Measurements from ENCODE around the gene SUPT6H.
"Not testable (repeated sequence)": the region's sequence is repeated elsewhere in the genome, so short reads cannot be mapped to it uniquely, and the experiment has no call there.

Gene SUPT6H

DNA sequence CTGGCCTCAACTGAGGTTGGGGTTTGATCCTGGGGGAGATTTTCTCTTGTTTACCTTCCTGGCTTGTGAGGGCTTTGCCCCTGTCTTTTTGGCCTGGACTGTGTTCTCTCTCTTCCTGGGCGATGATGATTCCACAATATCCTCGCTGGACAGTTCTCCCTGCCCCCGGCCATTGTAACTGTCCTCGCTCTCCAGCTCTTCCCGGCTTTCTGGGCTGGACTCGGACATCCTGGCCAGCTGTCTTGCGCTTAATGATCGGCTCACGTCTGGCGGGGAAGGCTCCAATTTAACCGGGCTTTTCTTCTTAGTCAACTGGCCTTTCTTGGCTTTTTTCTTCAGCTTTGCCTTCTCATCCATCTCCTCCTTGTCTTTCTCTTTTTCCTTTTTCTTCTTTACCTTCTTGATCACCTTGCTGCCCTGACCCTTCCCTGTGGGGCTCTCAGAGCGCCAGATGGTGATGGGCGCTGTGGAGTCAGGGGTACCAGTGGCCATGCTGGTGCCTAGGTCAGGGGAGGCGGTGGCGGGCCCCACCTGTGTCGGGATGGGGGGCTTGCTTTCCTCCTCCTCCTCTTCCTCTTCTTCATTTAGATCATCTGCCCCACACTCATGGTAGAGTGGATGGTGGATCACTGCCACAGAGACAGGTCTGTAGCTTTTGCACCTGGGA, 41.7 kb downstream of the SUPT6H start:
- no peak for DNase-seq

DNA sequence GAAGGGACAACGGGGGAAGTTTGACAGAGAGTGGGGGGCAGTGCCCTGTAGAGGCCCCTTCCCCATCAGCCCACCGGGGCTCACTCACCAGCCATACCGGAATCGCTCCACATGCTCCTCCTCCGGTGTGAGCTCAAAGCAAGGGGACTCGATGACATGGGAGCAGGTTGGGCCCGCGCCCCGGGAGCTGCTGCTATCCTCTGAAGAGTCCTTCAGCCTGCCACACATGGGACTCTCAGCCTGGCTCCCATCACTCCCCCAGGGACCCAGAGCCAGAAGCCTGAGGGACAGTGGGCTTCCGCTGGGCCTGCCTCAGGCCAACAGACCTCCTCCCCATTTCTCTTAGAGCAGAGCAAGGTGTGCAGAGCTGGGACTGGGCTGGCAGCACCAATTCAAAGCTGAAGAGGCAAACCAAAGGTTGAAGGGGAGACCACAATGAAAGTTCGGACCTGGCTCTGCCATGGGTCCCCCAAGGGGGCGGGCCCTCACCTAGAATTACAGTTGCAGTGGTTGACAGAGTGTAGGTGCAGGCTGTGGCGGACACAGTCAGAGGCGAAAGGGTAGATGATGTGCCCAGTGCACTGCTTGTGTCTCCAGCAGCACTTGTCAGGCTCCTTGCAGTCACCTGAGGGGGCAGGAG, 42.3 kb downstream of the SUPT6H start:
- DNase-seq: no peak

DNA sequence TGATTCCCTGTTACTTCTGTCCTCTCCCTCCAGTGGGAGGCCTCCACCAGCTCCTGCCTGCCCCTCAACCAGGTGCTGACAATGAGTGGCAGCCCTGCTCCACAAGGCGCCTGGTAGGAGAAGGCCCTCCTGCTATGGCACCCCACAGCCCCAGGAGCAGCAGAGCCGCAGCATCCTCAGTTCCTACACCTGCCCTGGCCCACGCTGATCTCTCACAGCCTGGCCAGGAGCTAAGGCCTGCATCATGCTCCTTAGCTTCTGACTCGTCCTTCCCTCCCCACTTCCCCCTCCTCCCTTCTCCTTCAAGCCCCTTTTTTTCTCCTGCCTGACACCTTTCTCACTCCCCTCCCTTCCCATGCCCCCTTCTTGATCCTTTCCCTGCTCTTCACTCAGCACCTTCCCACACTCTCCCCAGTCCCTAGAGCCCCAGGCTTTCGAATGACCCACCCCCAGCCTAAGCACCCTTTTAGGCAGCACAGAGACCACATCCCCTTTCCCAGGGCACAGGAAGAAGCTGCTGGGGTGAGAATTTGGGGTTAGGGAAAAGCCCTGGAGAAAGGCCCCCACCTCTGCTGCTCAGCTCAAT, 43.2 kb downstream of the SUPT6H start:
- DNase-seq: no peak

DNA sequence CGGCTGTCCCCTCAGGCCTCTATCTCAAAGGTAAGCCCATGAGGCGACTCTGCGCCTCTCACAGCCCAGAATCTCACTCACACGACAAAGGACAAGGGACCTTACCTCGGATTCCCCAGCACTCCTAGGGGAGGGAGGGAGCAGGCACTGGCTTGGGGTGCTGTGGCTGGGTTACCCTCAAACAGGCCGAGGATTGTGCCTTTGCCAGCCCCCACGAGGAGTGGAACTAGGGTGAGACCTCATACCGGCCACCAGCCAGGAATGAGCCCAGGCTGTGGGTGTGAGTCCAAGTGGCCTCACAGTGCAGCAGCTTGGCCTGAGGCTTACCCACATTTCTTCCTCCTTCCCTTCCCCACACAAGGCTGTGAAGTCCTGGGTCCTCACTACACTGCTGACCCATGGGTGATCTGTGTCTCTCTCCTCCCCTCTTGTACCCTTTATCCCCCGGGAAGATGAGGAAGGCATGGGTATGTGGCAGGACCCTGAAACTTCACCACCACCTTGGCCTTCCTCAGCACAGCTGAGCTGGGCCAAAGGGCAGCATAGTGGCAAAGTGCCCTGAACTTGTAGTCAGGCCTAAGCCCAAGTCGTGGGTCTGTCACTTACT, 43.8 kb downstream of the SUPT6H start:
- DNase-seq: no peak

DNA sequence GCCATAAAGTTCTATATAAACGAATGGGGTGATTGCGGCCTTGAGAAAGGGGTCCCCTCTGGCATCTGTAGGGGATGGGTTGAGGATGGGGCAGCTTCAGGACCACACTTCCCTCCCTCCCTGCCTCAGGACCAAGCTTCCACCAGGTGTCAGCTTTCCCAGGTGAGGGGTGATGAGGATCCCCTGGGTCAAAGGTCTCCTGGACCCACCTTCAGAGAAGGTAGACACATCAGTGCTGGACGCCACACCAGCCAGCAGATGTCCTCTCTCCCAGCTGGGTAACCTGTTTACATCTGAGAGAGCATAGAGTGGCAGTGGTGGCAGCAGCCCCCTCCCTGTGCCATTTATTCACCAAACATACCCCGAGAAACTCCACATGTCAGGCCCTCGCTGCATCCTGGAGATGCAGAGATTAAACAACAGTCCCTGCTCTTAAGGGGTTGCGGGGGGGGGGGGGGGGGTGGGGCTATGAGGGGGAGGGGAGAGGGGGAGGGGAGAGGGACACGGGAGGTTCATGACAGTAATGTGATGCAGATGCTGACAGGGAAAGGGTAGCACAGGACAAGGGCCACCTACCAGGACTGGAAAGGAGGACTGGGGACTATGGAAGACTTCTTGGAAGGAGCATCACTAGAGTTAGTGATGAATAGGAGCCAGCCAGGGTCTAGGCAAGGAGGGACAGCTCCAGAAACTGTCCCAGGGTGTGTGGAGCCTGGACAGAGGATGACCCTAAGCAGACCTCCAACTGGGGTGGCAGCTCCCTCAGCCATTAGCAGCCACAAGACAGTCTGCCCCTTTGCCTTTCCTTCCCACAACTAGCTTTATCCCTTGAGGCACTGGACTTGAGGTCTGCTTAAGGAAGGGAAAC, 44.7 kb downstream of the SUPT6H start:
- DNase-seq: no peak

DNA sequence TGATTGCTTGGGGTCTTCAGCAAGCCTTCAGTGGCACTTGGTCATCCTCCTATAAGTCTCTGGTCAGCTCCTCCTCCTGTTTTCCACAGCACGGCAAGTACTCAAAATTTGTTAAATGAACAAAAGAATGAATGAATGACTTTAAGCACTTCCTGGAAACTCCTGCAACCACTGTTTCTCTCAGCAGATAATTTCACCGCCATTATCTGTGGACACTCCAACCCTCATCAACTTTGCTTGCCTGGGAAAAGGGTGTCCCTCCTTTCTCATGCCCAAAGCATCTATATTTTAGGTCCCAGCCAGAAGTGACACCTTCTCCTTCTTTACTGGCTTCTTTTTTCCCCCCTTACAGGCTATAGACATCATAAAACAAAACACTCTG, 45.3 kb downstream of the SUPT6H start:
- DNase-seq: no peak

DNA sequence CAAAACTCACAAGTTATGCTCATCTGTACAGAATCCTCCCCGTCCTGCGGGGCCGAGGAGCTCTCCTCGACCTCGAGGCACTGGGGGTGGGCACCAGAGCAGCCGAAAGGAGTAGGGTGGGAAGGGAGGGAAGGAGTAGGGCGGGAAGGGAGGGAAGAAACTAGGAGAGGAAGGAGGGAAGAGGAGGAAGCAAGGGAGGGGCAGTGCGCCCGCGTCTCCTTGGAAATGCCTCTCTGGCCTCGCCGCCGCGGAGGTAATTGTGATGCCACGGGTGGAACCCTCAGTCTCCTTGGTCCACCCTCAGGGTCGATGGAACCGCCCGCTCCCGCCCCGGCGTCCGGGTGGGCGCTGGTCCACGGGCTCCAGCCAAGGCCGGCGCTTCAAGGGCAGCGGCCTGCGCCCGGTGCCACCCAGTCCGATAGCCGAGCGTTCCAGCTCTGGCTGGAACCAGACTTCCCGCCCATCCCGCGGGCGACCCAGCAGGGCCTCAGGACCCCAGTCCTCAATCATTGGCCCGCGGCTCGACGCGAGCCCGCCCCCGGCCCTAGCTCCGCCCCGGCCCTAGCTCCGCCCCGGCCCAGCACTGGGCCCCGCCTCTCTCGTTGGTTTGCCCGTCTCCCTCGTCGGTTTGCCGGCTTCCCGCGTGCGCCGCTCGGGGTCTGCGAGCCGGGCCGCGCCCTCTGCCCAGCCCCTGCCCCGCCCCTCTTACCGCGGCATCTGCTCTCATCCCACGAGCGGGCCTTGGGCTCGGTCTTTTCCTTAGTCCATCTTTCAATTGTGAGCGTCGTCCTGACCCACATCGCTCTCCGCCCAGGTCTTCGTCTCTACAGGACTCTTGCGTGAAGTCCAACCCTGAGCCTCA, 49.1 kb downstream of the SUPT6H start:
- DNase-seq: peak; percentile 89

DNA sequence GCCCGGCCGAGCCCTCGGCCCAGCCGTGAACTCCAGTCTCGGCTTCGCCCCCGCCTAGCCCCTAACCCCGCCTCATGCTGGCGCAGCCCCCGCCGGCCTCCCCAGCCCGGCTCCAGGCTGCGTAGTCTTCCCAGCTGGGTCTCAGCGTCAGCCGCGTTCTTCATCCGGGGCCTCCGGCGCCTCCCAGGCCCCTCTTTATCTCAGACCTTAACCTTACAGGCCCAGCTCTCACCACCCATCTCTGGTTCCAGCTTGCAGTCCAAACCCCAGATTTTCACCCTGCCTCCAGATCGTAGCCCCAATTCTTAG, 49.7 kb downstream of the SUPT6H start, which contains the start of gene PROCA1:
TSS of gene PROCA1 (minus strand) at position 166 of the 309 bp plus-strand sequence. CDS start 228 bp downstream, outside the sequence.
- peak; percentile 45 for DNase-seq

DNA sequence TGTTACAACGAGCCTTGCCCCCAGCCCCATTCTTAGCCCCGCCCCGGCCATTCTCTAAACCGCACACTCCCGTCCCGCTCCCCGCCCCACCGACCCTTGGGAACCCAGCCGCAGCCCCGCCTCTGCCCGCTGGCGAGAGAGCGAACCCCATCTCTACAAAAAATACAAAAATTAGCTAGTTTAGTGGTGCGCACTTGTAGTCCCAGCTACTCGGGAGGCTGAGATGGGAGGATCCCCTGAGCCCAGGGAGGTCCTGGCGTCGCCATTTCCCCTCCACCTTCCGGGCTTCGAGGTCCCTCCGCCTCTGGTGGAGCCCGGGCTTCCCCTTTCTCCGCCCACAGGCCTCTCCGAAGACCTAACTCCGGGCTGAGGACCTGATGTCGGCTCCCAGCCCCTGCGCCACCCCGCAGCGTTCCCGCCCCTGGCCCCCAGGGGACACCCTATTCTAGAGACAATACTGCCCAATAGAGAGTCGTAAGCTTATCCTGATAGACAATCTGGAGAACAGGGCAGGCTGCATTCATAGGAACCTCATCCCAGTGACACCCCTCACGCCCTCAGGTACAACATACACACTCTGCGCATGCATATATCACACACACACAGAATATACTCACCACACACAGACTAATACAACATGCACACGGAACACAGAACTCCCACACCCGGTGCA, 50.2 kb downstream of the SUPT6H start:
- peak; percentile 68 for DNase-seq

DNA sequence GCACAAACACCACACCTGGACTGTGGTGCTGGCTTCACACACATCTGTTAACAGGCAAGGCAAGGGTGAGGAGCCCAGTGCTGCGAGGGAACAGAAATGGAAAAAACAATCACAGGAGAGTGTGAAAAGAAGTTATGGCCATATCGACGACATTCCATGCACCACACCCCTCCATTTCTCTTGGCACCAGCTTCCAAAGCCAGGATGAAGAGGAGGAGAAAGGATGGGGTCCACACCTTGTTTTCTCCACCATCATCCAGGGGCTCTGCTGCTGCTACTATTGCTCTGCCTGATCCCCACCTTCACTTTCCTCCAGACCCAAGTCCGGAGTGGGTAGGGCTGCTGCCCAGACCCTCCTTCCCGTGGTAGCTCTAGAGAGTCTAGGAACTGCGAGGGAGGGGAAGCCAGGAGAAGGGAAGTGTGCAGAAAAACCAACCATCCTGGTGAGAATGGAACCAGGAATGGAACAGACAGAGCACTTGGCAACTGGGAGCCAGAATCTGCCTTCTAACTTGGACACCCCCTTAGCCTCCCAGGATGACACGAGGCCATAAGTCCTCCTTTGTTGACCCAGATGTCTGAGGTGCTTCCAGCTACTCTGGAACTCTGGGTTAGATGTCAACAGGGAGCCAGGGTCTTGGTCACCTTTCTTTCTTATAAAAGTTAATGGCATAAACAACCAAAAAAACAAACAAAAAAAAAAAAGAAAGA, 50.9 kb downstream of the SUPT6H start:
- no peak for DNase-seq

DNA sequence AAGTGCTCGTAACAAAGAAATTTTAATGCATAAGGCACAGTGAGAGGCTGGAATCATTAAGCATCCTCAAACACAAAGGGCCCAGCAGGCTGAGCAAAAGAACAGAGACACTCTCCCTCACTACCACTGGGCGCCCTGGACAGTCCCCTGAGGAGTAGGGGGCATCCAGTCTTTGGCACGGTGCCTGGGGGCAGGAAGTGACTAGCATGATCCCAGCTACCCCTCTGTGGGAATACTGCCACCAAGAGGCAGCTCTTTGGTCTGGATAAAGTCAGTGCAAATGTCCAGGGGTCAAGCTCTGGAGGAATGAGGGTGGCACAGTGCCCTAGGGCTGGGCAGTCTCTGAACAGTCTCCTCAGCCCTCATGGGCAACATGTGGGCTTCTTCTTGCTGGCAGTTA, 52.3 kb downstream of the SUPT6H start:
- no peak for DNase-seq

DNA sequence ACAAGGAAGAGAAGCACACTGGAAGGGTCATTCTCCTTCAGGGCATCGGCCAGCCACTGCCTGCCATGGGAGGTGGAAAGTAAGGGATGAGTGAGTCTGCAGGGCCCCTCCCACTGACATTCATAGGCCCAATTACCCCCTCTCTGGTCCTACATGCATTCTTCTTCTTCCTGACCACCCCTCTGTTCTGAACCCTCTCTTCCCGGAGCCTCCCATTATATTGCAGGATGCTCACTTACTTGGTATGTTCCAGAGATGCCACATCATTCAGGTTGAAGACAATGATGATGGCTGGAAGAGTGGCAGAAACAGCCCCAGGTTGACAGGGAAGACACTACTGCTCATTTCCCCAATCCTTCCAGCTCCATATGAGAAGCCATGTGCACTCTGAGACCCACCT, 53.2 kb downstream of the SUPT6H start:
- DNase-seq: no peak

DNA sequence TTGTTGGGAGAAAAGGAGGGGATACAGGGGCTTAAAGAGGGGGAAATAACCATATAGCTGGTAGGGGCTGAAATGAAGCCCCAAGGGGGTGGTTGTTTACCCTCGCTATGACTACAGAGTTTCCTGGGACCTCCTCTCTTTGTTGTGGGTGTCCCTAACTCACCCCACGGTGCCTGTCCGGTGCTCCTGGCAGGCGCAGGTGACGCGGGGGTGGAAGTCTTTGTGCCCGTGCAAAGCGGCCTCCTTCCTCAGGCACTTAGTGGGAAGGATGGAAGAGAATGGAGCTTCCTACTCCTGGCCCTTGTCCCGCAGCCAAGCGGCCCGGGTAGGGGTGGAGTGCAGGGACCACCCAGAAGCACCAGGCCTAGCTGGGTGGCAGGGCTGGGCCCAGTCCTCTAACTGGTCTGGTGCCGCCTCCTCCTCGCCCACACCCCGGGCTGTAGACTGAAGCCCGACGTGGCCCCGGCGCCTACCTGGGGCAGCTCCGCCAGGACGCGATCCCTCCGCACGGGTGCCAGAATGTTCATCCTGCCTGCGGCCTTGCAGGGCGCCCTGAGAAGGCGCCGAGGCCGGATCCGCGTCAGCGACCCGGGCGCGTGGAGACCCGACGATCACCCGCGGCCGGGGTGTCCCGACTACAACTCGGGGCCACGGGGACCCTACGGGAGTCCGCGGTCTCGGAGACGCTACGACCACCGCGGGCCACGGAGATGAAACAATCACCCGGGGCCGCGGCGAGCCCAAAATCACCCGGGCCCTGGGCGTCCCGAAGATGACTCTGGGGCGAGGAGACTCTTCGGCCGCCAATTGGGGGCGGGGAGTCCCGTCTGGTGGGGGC, 55.0 kb downstream of the SUPT6H start:
- no peak for DNase-seq

DNA sequence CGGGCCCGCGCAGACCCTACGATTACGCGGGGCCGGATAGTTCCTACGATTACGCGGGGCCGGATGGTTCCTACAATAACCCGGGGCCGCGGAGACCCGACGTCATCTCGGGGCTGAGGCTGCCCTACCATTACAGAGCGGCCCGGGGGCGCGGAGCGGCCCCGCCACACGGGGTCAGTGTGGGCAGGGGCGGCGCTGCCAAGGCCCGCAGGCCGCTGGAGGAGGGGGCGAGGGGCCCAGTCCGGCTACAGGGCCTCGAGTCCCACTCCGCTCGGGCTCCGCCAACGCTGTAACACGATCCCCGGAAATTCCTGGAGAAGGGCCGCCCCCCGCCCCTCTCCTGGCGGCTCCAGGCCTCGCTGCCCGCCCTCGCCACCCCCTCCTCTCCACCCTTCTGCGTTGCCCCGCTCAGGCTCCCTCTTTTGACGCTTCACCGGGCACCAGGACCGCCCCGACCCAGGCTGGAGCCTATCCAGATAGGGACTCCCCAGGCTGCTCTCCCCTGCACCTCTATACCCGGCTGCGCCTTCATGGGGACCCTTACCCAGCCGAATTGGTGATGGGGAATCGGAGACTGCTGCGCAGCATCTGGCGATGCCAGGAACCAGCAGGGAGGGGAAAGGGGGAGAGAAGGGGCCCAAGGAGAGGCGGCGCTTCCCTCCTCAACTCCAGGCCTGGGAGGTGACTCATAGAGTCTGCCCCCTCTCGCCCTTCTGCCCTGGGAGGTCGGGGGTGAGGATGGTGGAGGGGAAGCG, 55.8 kb downstream of the SUPT6H start, which contains the start of gene RAB34:
TSS of gene RAB34 (minus strand) at position 291 of the 755 bp plus-strand sequence. CDS start 602 bp downstream, outside the sequence.
- DNase-seq: peak; percentile 25

DNA sequence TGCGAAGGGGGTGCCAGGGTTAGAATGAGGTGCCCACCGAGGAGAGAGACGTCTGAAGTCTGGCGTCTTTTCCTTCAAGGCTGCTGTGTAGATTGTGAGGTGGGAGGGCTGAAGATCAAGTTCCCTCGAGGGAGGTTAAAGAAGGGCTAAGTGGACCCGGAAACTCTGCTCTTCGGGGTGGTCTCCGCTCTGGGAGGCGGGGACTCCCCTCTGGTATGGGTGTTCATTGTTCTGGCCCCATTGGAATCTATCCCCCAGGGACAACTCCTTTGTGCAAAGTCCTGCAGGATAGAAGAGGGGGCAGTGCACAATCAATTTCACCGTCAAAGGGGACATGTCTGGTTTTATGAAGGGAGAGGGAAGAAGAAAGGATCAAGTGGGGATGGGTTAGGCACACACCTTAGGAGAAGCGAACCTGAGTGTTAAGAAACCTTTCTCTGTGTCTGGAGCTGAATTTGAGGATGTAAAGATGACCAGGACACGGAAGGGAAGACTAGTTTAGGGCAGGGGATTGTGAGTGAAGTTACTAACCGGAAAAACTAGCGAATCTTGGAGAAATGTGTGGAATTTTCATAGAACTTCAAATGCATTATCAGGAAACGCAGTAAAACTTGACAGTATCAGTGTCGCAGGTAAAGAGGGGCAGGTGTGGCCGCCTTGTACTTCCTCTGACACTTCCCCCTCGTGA, 56.5 kb downstream of the SUPT6H start:
- DNase-seq: no peak

DNA sequence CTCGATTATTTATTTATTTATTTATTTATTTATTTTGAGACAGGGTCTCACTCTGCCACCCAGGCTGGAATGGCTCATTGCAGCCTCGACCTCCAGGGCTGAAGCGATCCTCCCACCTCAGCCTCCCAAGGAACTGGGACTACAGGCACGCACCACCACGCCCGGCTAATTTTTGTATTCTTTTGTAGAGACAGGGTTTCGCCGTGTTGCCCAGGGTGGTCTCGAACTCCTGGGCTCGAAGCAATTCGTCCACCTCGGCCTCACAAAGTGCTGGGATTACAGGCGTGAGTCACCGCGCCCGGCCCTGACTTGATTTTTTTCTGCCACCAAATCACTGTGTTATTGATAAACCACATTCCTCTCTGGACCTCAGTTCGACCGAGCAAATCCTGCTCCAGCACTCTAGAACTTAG, 57.0 kb downstream of the SUPT6H start:
- no peak for DNase-seq

DNA sequence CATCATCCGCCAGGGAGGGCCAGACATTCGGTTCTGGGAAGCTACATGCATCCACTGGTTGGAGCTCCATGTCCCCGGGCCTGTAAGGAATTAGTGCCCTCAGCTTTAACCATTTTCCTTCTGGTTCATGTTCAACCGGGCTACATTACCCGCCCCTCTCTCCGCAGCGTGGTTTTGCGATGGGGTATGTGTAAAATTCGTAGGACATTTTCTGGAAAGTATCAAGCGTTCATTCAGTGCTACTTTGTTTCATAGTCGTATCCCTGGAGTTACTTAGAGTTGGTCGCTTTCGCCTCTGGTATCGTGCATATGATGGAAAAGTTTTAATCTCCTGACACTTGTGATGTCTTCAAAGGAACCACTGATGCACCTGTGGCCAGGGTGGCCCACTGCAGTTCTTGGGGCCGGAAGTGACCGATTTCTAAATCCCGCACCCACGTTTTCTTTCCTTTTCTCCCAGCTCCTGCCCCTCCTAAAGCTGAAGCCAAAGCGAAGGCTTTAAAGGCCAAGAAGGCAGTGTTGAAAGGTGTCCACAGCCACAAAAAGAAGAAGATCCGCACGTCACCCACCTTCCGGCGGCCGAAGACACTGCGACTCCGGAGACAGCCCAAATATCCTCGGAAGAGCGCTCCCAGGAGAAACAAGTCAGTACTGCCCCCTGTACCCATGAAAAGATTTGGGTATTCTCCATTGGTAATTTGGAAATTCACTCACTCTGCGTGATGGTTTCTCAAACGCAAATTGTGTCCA, 58.4 kb downstream of the SUPT6H start:
- DNase-seq: peak; percentile 52

DNA sequence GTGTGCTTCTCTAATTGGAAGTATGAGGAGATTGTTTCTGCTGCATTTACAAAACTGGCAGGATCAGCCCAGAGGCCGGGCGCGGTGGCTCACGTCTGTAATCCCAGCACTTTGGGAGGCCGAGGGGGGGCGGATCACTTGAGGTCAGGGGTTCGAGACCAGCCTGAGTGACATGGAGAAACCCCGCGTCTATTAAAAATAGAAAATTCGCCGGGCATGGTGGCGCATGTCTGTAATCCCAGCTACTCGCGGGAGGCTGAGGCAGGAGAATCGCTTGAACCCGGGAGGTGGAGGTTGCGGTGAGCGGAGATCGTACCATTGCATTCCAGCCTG, 59.0 kb downstream of the SUPT6H start:
- not testable (repeated sequence) for DNase-seq
